ENCODE measurements around the gene ZNF558.
A peak's percentile ranks its signal among the peaks of the same experiment; 100 is the strongest.

ZNF558 gene

GRCh38 chr19:8832132-8833021 lies at the start of gene ZNF558, which contains the start of gene MBD3L1:
Gene ZNF558, minus strand, starts transcription at chr19:8832304. Its CDS starts 9,645 bp downstream, at chr19:8822659.
Gene MBD3L1, plus strand, starts transcription at chr19:8832377. Its CDS starts 10,302 bp downstream, at chr19:8842679.
- peak; percentile 100 for DNase-seq

- no peak for DNase-seq
These were observed 49.4 kb upstream of the ZNF558 start for GRCh38 chr19:8881512-8881911.

- DNase-seq, result no peak
These were observed 48.9 kb upstream of the ZNF558 start for GRCh38 chr19:8880868-8881488.

- no peak for DNase-seq
These were observed 46.0 kb upstream of the ZNF558 start for GRCh38 chr19:8877854-8878705.

- no peak for DNase-seq
These were observed 34.2 kb upstream of the ZNF558 start for GRCh38 chr19:8866344-8866743.

DNA sequence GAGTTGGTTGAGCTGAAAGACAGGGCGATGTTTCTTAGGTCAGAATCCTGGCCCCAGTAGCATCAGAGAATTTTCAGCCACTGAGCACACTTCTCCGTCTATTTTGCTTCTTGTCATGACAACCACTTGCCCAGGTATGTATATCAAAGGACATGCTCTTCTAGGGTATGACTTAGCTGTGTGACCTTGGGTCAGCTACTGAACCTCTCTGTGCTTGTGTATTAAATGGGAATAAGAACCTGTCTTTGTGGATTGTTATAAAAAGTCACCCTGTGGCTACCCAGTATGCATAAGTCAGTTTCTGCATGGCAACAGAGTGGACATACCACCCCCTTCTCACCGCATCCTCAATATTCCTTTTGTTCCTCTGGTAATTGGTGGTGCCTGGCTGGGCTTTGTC lies 26.2 kb upstream of the ZNF558 start:
- DNase-seq, result no peak

DNA sequence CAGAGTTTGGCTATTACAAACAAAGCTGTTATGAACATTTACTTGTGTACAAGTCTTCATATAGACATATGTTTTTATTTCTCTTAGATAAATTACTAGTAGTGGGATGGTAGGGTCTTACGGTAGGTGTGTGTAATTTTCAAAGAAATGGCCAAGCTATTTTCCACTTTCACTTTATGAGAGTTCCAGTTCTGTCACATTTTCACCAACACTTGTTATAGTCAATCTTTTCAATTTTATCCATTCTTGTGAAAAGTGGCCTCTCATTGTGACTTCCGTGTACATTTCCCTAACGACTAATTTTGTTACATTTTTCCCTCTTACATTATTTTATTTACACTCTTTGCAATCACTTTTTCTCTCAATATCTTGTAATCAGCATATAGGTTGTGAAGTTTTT lies 18.4 kb upstream of the ZNF558 start:
- no peak for DNase-seq

DNA sequence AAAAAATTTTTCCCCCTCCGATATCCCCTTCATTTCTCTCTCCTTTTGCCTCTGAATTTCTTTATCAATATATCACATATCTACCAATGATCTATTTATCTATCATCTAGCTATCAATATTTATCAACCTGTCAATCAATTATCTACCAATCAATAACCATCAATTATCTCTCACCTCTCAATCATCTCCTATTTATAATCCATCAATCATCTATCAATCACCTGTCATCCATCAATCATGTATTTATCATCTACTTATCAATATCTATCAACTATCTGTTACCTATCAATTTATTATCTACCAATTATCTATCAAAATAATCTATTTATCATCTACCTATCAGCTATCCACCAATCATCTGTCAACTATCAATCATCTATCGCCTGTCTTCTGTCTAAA lies 17.1 kb upstream of the ZNF558 start:
- no peak for DNase-seq

GRCh38 chr19:8846819-8847218 lies 14.7 kb upstream of the ZNF558 start:
- DNase-seq, result no peak

- DNase-seq, result no peak
These were observed 8.6 kb upstream of the ZNF558 start for GRCh38 chr19:8840708-8841107.

DNA sequence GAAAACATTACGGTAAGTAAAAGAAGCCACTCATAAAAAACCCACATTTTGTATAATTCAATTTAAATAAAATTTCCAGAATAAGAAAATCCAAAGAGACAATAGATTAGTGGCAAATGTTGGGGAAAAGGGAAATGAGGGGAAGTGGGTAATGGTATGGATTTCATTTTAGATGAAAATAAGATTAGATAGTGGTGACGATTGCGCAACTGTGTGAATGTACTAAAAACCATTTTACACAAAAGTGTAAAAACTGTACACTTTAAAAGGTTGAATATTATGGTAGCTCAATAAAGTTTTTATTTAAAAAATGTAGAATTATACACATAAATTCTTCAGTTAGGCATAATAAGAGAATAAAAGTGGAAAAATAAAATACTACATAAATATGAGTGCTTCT lies 3.8 kb upstream of the ZNF558 start:
- no peak for DNase-seq

DNA sequence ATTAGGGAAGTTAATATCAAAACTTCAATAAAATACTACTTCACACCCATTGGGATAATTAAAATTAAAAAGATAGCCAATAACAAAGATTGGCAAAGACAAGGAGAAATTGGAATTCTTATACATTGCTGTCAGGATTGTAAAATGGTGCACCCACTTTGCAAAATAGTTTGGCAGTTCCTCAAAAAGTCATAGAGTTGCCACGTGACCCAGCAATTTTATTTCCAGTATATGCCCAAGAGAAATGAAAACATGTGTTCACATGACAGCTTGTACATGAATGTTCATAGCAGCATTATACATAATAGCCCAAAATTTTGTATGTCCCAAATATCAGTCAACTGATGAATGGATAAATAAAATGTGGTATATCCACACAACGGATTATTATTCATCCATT lies 3.3 kb upstream of the ZNF558 start:
- DNase-seq, result no peak

DNA sequence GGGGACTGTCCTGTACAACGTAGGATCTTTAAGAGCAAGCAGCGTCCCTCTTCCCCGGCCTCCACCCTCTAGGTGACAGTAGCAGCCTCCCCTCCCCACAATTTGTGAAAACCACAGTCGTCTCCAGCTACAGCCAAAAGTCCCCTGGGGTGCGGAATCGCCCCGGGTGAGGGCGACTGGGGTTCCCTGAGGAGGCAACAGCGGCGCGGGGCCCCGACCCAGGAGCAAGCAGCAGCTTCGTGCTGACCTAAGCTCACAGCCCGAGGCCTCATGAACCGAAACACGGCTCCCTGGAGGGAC lies 322 bp downstream of the ZNF558 start:
- no peak for DNase-seq

DNA sequence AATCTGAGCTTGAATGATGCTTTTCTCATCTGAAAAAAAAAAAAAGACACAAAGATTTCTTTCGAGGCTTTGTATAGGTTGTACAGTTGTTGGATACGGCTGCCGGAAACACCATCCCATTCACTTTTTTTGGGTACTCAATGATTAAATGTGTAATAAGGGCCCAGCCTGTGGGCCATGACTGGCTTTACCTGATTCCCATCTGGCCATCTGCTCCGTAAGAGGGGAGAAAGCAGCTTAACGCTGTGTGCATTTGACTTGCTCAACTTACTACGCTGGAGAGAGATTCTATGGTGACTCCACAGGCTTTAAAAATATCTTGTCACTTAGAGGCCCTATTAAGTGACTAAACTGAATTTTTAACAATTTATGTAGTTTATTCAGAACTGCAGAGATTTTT lies 731 bp downstream of the ZNF558 start:
- DNase-seq, result peak; percentile 1

- no peak for DNase-seq
These were observed 4.8 kb downstream of the ZNF558 start for GRCh38 chr19:8827277-8827676.

GRCh38 chr19:8826371-8826770 lies 5.7 kb downstream of the ZNF558 start:
- DNase-seq, result no peak

GRCh38 chr19:8821748-8822241 lies 10.3 kb downstream of the ZNF558 start:
- no peak for DNase-seq

- DNase-seq, result no peak
These were observed 11.9 kb downstream of the ZNF558 start for GRCh38 chr19:8820234-8820633.

DNA sequence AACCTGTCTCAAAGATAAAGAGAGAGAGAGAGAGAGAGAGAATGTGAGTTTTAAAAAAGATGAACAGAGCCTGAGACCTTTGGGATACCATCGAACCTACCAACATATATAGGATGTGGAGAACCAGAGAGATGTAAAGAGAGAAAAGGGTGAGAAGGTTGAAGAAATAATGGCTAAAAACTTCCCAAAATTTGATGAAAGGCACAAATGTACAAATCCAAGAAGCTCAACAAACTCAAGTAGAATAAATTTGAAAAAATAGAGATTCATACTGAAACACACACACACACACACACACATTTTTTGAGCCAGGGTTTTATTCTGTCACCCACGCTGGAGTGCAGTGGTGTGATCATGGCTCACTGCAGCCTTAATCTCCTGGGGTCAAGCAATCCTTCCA lies 16.3 kb downstream of the ZNF558 start:
- no peak for DNase-seq

DNA sequence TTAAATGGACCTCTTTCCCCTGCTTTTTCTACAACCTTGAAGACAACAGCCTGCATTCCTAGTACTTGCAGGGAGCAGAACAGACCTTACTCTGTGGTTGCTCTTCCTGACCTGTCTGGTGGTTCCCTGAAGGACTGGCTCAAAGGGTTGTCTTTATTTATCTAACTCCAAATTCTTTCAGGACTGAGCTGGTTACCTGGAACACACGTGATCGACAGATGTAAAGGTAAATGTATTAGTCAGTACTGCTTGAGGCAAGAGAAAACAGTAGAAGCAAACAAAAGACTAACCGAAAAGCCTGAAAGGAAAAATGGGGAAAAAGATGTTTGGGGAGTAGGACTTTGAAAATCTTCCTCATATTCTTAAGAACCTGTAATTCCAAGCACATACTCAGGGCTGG lies 17.9 kb downstream of the ZNF558 start:
- DNase-seq, result no peak

GRCh38 chr19:8811315-8812172 lies 20.6 kb downstream of the ZNF558 start:
- no peak for DNase-seq

GRCh38 chr19:8806661-8807060 lies 25.4 kb downstream of the ZNF558 start:
- no peak for DNase-seq

Data from CD4-positive, alpha-beta T cell treated with Interleukin-12 subunit alpha and Interleukin-12 subunit beta, for 1 hour (primary cell).